Gastroesophageal sphincter (tissue), 4 donors: ENCODE measurements around the gene BOLA3. TPM values are rescaled to one million over a fixed set of nuclear protein-coding genes. Genes with fewer than 3 reads are reported as not detected.
"Not testable (repeated sequence)": the region's sequence is repeated elsewhere in the genome, so short reads cannot be mapped to it uniquely, and the experiment has no call there.

ENCODE experiments used
- ATAC-seq: fragments of 150-250 bp; one replicate; pipeline ENCODE4 v1.9.1; 2016; ENCODE audit warnings: mild to moderate bottlenecking, moderate library complexity
- H3K27ac ChIP-seq, 4 donors: fragments of 200-600 bp; sonication (generic) in 3 of 4; 1 replicate in 3 of 4; 2 replicates in 1 of 4; pipeline ENCODE4 v1.5.1; 2016 to 2019
- H3K27me3 ChIP-seq: fragments of 200-600 bp; sonication (generic); one replicate; pipeline ENCODE4 v1.5.1; 2019
- H3K36me3 ChIP-seq, 2 donors: fragments of 200-600 bp; sonication (generic); one replicate each; pipeline ENCODE4 v1.5.1; 2019; ENCODE audit warnings: control low read depth in 1 of 2
- H3K4me1 ChIP-seq, 3 donors: fragments of 200-600 bp; sonication (generic); 1 replicate in 2 of 3; 2 replicates in 1 of 3; pipeline ENCODE4 v1.5.1; 2016 to 2019; ENCODE audit warnings: control low read depth in 2 of 3
- H3K4me3 ChIP-seq, 2 donors: fragments of 200-600 bp; sonication (generic); one replicate each; pipeline ENCODE4 v1.5.1; 2019; ENCODE audit warnings: mild to moderate bottlenecking in 1 of 2, moderate library complexity in 1 of 2
- H3K9me3 ChIP-seq, 3 donors: fragments of 200-600 bp; sonication (generic); one replicate each; pipeline ENCODE4 v1.5.1; 2017 to 2019; ENCODE audit warnings: control low read depth in 2 of 3
- CTCF ChIP-seq, 4 experiments: fragments of 200-600 bp in 2 of 4; fragments of 450-650 bp in 2 of 4; sonication (generic) in 1 of 4; IDR thresholded peaks; one replicate each; pipeline ENCODE4 v1.5.1; 2017 to 2019; ENCODE audit warnings: antibody characterized with exemption in 4 of 4, mild to moderate bottlenecking in 2 of 4, moderate library complexity in 2 of 4
- EP300 ChIP-seq: sonication (generic); formaldehyde crosslinking; IDR thresholded peaks from one replicate; pipeline ENCODE4 v1.6.1; 2017; ENCODE audit warnings: antibody characterized with exemption, mild to moderate bottlenecking
- POLR2A ChIP-seq, 2 donors: fragments of 450-650 bp; IDR thresholded peaks; one replicate each; pipeline ENCODE4 v1.6.1; 2017; ENCODE audit warnings: antibody characterized with exemption in 2 of 2, mild to moderate bottlenecking in 2 of 2, moderate library complexity in 1 of 2
- POLR2AphosphoS5 ChIP-seq: sonication (generic); formaldehyde crosslinking; IDR thresholded peaks from one replicate; pipeline ENCODE4 v1.6.1; 2017; ENCODE audit warnings: antibody characterized with exemption
- WGBS, 2 donors: methylation state at CpG; one replicate each; pipeline ENCODE4 v1.1.5; 2018; ENCODE audit warnings: low coverage in 1 of 2; 5-methylcytosine and 5-hydroxymethylcytosine counted together
- total RNA-seq, 4 donors: library from RNA; depleted of rRNA; stranded (reverse); fragments of >200 nt; gene quantifications; one replicate each; pipeline ENCODE4 v1.1.0, GENCODE V29; 2016

BOLA3 gene
- total RNA-seq, 4 donors from 2014 or later, result 15.5 to 43.1 (median 30.5) TPM

- peaks cover 0 to 90% of the 10 kb centered on the region in 2 donors for H3K36me3 ChIP-seq
- H3K4me1 ChIP-seq, result no peaks in the 10 kb centered on the region
- no peak for ATAC-seq
- H3K9me3 ChIP-seq, result no peaks in the 10 kb centered on the region
- H3K27ac ChIP-seq, result no peak overlapping the region
- no peaks in the 10 kb centered on the region for H3K27me3 ChIP-seq
- no peak for TF ChIP-seq EP300
- TF ChIP-seq POLR2A (IDR thresholded peaks at IDR 0.05), result no peak
- no peak for TF ChIP-seq POLR2AphosphoS5
- TF ChIP-seq CTCF (IDR thresholded peaks at IDR 0.05), result no peak
- no peak overlapping the region for H3K4me3 ChIP-seq
- 100% methylated on average over 2 of the region's 3 CpGs for WGBS, 2 donors
These were observed 56.3 kb downstream of the BOLA3 start for GRCh38 chr2:74091391-74091790.

- Histone ChIP-seq H3K27me3 (no peaks in the 10 kb centered on the region), H3K27ac (no peak overlapping the region), H3K9me3 (no peaks in the 10 kb centered on the region), H3K4me1 (no peaks in the 10 kb centered on the region), H3K4me3 (no peak overlapping the region), H3K36me3 (peaks cover 0 to 88% of the 10 kb centered on the region in 2 donors)
- no peak for ATAC-seq
- WGBS, 2 donors, result 86 to 87% methylated on average over 9 to 15 of the region's 26 CpGs
- TF ChIP-seq EP300 (no peak), CTCF (IDR thresholded peaks at IDR 0.05) (no peak), POLR2A (IDR thresholded peaks at IDR 0.05) (no peak), POLR2AphosphoS5 (no peak)
These were observed 57.6 kb downstream of the BOLA3 start for GRCh38 chr2:74089816-74090745.

- not testable (repeated sequence) for H3K27ac ChIP-seq, H3K27me3 ChIP-seq, H3K9me3 ChIP-seq, H3K4me3 ChIP-seq, H3K4me1 ChIP-seq, ATAC-seq
- H3K36me3 ChIP-seq, result peaks cover 0 to 81% of the 10 kb centered on the region in 2 donors
- 97 to 99% methylated on average over 7 to 8 of the region's 8 CpGs for WGBS, 2 donors
These were observed 59.0 kb downstream of the BOLA3 start for GRCh38 chr2:74088676-74089075.

- 100% methylated on average over 1 of the region's 16 CpGs; no CpG with 5 or more reads in 1 of the 2 donors for WGBS, 2 donors
- H3K36me3 ChIP-seq, result peaks cover 0 to 81% of the 10 kb centered on the region in 2 donors
- H3K27me3 ChIP-seq, result no peaks in the 10 kb centered on the region
- TF ChIP-seq POLR2A (IDR thresholded peaks at IDR 0.05), result no peak
- no peak for TF ChIP-seq POLR2AphosphoS5
- TF ChIP-seq EP300, result no peak
- no peak for TF ChIP-seq CTCF (IDR thresholded peaks at IDR 0.05)
- no peak overlapping the region for H3K4me3 ChIP-seq
- ATAC-seq, result no peak
- no peaks in the 10 kb centered on the region for H3K4me1 ChIP-seq
- H3K27ac ChIP-seq, result no peak overlapping the region
- no peaks in the 10 kb centered on the region for H3K9me3 ChIP-seq
These were observed 60.0 kb downstream of the BOLA3 start for GRCh38 chr2:74087696-74088095.

GRCh38 chr2:74086021-74086420 lies 61.7 kb downstream of the BOLA3 start:
- WGBS, 2 donors, result 83 to 87% methylated on average over 4 to 6 of the region's 6 CpGs
- Histone ChIP-seq H3K27me3 (no peaks in the 10 kb centered on the region), H3K36me3 (peaks cover 0 to 77% of the 10 kb centered on the region in 2 donors), H3K9me3 (no peaks in the 10 kb centered on the region), H3K27ac (no peak overlapping the region), H3K4me3 (no peak overlapping the region), H3K4me1 (peaks cover 0 to 6% (median 0%) of the 10 kb centered on the region in 3 donors)
- TF ChIP-seq CTCF (IDR thresholded peaks at IDR 0.05), result no peak
- no peak for TF ChIP-seq POLR2A (IDR thresholded peaks at IDR 0.05)
- no peak for TF ChIP-seq EP300
- TF ChIP-seq POLR2AphosphoS5, result no peak
- ATAC-seq, result no peak

Other genes with a start within 250 kb of the BOLA3 start
- 10 to 100 TPM; 32.6 to 61.3 (median 38.6) TPM for gene DGUOK, start 221.0 kb downstream of the BOLA3 start, total RNA-seq
- gene TET3, start 163.0 kb downstream of the BOLA3 start, total RNA-seq, result 1 to 10 TPM; 3.3 to 8.9 (median 5.8) TPM
- gene MOB1A, start 31.0 kb upstream of the BOLA3 start, total RNA-seq, result 100 to 1,000 TPM; 115 to 185 (median 133) TPM
- 100 to 1,000 TPM in 1 of 4 donors, 10 to 100 TPM in 3; 20.9 to 110 (median 34.5) TPM for gene MTHFD2, start 50.7 kb upstream of the BOLA3 start, total RNA-seq
- 1 to 10 TPM; 1.8 to 9.4 (median 5.0) TPM for gene SLC4A5, start 195.5 kb upstream of the BOLA3 start, total RNA-seq
- 100 to 1,000 TPM; 132 to 197 (median 170) TPM for gene DCTN1, start 232.4 kb upstream of the BOLA3 start, total RNA-seq